ENCODE results near the gene LHFPL6. TPM values are rescaled to one million over a fixed set of nuclear protein-coding genes. Genes with fewer than 3 reads are reported as not detected.

LHFPL6 gene
- total RNA-seq, 1 donor from 2014 or later, result 37.7 TPM

DNA sequence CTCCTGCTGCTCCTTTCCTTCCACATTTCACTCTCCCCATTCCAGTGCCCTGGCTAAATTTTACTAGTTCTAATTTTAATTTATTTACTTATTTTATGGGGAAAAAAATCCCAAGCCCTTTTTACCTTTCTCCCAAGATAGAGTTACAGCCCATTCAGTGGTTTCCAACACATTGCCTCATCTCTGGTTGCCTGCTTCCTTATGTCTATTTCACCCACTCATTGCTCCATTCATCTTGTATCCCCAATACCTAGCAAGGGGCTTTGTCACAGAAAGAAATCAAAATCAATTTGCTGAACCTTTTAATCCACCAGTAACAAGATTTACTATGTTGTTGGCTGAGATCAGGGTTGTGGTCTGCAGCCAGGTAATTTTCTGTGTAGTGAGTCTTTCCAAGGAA lies 55.9 kb downstream of the LHFPL6 start:
- Mint-ChIP-seq H3K27ac (ENCODE audit: unreplicated experiment) (no peak overlapping the region), H3K4me3 (no peak overlapping the region), H3K36me3 (ENCODE audit: low read depth) (peaks cover 9% of the 10 kb centered on the region), H3K9me3 (no peaks in the 10 kb centered on the region), H3K4me1 (peaks cover 10% of the 10 kb centered on the region), H3K27me3 (ENCODE audit: low read depth) (no peaks in the 10 kb centered on the region)
- DNase-seq (ENCODE audit: low read depth, low spot score), result no peak
- TF ChIP-seq, protein P1, sequence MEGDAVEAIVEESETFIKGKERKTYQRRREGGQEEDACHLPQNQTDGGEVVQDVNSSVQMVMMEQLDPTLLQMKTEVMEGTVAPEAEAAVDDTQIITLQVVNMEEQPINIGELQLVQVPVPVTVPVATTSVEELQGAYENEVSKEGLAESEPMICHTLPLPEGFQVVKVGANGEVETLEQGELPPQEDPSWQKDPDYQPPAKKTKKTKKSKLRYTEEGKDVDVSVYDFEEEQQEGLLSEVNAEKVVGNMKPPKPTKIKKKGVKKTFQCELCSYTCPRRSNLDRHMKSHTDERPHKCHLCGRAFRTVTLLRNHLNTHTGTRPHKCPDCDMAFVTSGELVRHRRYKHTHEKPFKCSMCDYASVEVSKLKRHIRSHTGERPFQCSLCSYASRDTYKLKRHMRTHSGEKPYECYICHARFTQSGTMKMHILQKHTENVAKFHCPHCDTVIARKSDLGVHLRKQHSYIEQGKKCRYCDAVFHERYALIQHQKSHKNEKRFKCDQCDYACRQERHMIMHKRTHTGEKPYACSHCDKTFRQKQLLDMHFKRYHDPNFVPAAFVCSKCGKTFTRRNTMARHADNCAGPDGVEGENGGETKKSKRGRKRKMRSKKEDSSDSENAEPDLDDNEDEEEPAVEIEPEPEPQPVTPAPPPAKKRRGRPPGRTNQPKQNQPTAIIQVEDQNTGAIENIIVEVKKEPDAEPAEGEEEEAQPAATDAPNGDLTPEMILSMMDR (conservative IDR thresholded peaks at IDR 0.05), result no peak

DNA sequence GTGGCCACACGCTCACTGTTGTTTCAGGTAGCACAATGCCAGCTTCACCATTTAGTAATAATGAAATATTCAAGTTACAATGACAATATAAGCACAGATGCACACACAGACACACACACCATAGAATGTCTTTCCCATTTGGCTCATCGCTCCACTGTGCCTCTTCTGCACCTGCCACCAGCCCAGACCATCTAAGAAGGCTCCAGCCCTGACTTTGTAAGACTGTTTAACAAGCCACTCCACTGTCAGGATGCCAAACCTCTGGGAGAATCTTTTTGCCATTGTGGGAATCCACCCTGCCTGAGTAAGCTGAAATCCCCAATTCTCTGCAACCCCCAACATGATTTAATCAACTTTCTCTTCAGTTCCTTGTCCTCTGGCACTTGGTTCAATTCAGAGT lies 60.6 kb downstream of the LHFPL6 start:
- H3K9me3 Mint-ChIP-seq, result no peaks in the 10 kb centered on the region
- H3K36me3 Mint-ChIP-seq (ENCODE audit: low read depth), result no peaks in the 10 kb centered on the region
- TF ChIP-seq, protein P1 (conservative IDR thresholded peaks at IDR 0.05), result no peak
- DNase-seq (ENCODE audit: low read depth, low spot score), result no peak
- peaks cover 14% of the 10 kb centered on the region for H3K4me1 Mint-ChIP-seq
- no peak overlapping the region for H3K27ac Mint-ChIP-seq (ENCODE audit: unreplicated experiment)
- H3K27me3 Mint-ChIP-seq (ENCODE audit: low read depth), result no peaks in the 10 kb centered on the region
- H3K4me3 Mint-ChIP-seq, result no peak overlapping the region

DNA sequence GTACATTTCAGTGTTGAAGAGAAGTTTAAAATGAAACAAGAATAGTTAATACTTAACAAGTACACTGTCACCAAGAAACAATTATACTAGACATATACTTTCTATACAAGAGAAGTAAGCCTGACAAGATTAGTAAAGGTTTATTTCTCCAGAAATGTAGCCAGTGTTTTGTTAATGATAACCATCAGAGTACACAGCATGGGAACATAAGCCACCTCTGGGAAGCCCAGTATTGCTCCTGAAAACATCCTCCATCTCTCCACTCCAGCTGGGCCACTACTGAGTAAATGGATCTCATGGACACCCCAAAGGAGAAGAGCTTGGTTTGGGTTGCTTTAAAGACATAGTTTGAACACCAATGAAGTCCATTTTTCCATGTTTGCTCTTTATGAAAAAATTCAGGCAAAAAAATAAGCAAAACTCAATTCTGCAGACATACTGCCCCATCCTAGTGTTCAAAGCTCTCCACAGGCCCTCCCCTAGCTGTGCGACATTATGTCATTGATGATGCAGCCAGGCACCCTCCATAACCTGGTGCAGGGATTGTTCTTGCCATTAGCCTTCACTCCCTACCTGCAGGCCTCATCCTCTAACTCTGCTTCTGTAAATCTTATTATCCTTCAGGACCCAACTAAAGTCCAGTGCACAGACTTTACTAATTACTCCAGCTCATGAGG lies 61.9 kb downstream of the LHFPL6 start:
- no peak overlapping the region for H3K27ac Mint-ChIP-seq (ENCODE audit: unreplicated experiment)
- TF ChIP-seq, protein P1 (conservative IDR thresholded peaks at IDR 0.05), result no peak
- DNase-seq (ENCODE audit: low read depth, low spot score), result no peak
- H3K4me1 Mint-ChIP-seq, result peaks cover 18% of the 10 kb centered on the region
- H3K27me3 Mint-ChIP-seq (ENCODE audit: low read depth), result no peaks in the 10 kb centered on the region
- H3K9me3 Mint-ChIP-seq, result no peaks in the 10 kb centered on the region
- H3K4me3 Mint-ChIP-seq, result no peak overlapping the region
- H3K36me3 Mint-ChIP-seq (ENCODE audit: low read depth), result no peaks in the 10 kb centered on the region

DNA sequence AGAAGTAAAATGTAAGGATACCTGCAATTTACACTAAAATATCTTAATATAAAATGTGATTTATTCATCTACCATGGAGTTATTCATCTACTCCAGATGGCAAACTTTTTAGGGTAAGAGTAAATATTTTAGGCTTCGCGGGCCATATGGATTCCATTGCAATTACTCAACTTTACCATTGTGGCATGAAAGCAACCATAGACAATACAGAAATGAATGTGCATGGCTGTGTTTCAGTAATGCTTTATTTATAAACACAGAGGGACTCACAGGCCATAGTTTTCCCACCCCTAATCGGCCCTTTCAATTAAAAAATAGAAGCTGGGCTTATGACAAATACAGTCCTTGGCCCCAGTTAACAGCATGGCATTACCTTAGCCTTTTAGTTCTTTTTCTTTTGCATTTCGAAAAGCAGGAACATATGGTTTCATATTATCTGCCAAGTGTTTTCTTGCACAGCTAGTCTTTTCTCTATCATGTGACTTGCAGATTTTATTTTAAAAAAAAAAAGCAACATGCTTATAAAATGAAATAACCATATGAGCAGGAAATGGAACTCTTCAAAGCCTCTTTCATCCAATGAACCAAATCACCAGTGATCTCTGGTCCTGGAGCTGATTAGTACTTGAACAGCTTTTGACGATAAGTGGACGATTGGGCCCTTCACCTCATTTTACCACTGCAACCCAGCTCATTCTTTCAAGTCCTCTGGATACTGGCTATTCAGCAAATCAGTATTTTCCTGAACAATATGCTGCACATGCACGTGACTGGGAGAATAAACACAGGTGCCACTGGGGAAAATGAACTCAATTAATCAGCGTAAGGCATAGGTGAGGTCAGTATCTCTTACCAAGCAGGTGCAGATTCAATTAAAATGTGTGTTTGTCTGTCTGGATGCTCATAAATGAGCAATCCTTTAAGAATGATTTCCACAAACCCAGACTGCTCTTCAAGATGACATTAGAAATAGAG lies 63.9 kb downstream of the LHFPL6 start:
- H3K4me1 Mint-ChIP-seq, result peaks cover 18% of the 10 kb centered on the region
- no peak for DNase-seq (ENCODE audit: low read depth, low spot score)
- H3K27ac Mint-ChIP-seq (ENCODE audit: unreplicated experiment), result no peak overlapping the region
- no peak overlapping the region for H3K4me3 Mint-ChIP-seq
- H3K27me3 Mint-ChIP-seq (ENCODE audit: low read depth), result no peaks in the 10 kb centered on the region
- TF ChIP-seq, protein P1 (conservative IDR thresholded peaks at IDR 0.05), result no peak
- no peaks in the 10 kb centered on the region for H3K36me3 Mint-ChIP-seq (ENCODE audit: low read depth)
- no peaks in the 10 kb centered on the region for H3K9me3 Mint-ChIP-seq

- TF ChIP-seq, protein P1 (conservative IDR thresholded peaks at IDR 0.05), result no peak
- no peak overlapping the region for H3K4me3 Mint-ChIP-seq
- no peaks in the 10 kb centered on the region for H3K9me3 Mint-ChIP-seq
- no peaks in the 10 kb centered on the region for H3K27me3 Mint-ChIP-seq (ENCODE audit: low read depth)
- DNase-seq (ENCODE audit: low read depth, low spot score), result no peak
- H3K27ac Mint-ChIP-seq (ENCODE audit: unreplicated experiment), result no peak overlapping the region
- no peaks in the 10 kb centered on the region for H3K36me3 Mint-ChIP-seq (ENCODE audit: low read depth)
- H3K4me1 Mint-ChIP-seq, result peaks cover 22% of the 10 kb centered on the region
Observed at GRCh38 chr13:39536906-39537305, 66.1 kb downstream of the LHFPL6 start.

All from neural crest cell (in vitro differentiated cells).